GM12878 (cell line): ENCODE results near the gene GPR68. TPM values are rescaled to one million over a fixed set of nuclear protein-coding genes. Genes with fewer than 3 reads are reported as not detected.

Source experiments
- ATAC-seq: fragments of 200-7000 bp; cut with Tn5 transposase; 3 replicates; pipeline ENCODE4 v1.9.1; 2020; ENCODE audit warnings: mild to moderate bottlenecking, moderate library complexity
- BruUV-seq: library from RNA; stranded (reverse); fragments of 400-500 nt; replicated peaks from 2 replicates; lab custom pipeline; 2021; lab: Mats Ljungman, UMichigan
- CTCF ChIA-PET: fragments of 300-600 bp; sonication (Branson Sonifier 250); formaldehyde crosslinking; extraction: SDS; loops from one replicate; lab custom pipeline; 2021; ENCODE audit warnings: inconsistent platforms; lab: Yijun Ruan, JAX
- POLR2A ChIA-PET: fragments of 350-600 bp; formaldehyde crosslinking; extraction: SDS; loops from one replicate; lab custom pipeline; 2021; ENCODE audit warnings: inconsistent platforms; lab: Charles Lee
- RAD21 ChIA-PET: fragments of 300-600 bp; sonication (Branson Sonifier 250); formaldehyde crosslinking; loops from one replicate; lab custom pipeline; 2023; ENCODE audit warnings: antibody characterized with exemption; ENCODE audit not compliant: unreplicated experiment; lab: Charles Lee
- SMC1A ChIA-PET: fragments of 300-600 bp; sonication (Branson Sonifier 250); formaldehyde crosslinking; loops from one replicate; lab custom pipeline; 2023; ENCODE audit not compliant: unreplicated experiment, uncharacterized antibody; lab: Charles Lee
- DNase-seq: peaks from one replicate; pipeline ENCODE4 v3.0.0-alpha.2; 2011; ENCODE audit warnings: low read depth, low spot score
- FAIRE-seq: peaks from 3 replicates; lab custom pipeline; 2011; peaks lifted over from hg19 to GRCh38; lab: Jason Lieb, UNC
- H2AFZ ChIP-seq: 2 replicates; pipeline ENCODE4 v1.6.0; 2011; ENCODE audit warnings: low read depth, low read length, control low read depth; ENCODE audit not compliant: control insufficient read depth
- H3K27ac ChIP-seq: 2 replicates; pipeline ENCODE4 v1.5.1; 2011; ENCODE audit warnings: control low read depth; ENCODE audit not compliant: control insufficient read depth, insufficient read depth
- H3K27me3 ChIP-seq, 2 experiments: replicated peaks in 1 of 2; 2 replicates each; pipeline versions ENCODE4 v1.6.0 to v1.6.1; 2011; ENCODE audit warnings: low read length in 1 of 2; ENCODE audit not compliant: control insufficient read depth in 2 of 2, insufficient read depth in 2 of 2
- H3K36me3 ChIP-seq, 2 experiments: 2 replicates each; pipeline ENCODE4 v1.5.1; 2011; ENCODE audit warnings: low read length in 1 of 2; ENCODE audit not compliant: control insufficient read depth in 2 of 2, insufficient read depth in 2 of 2
- H3K4me1 ChIP-seq: 2 replicates; pipeline ENCODE4 v1.6.1; 2011; ENCODE audit warnings: mild to moderate bottlenecking, low read length, moderate library complexity, mixed read lengths; ENCODE audit not compliant: control insufficient read depth, insufficient read depth
- H3K4me2 ChIP-seq: 2 replicates; pipeline ENCODE4 v1.6.0; 2011; ENCODE audit warnings: control low read depth; ENCODE audit not compliant: control insufficient read depth, insufficient read depth
- H3K4me3 ChIP-seq: fragments of 200-600 bp; sonication (generic); 2 replicates; pipeline ENCODE4 v1.5.1; 2016
- H3K79me2 ChIP-seq: 2 replicates; pipeline ENCODE4 v1.6.0; 2011; ENCODE audit warnings: low read length; ENCODE audit not compliant: control insufficient read depth, insufficient read depth
- H3K9ac ChIP-seq: 2 replicates; pipeline ENCODE4 v1.8.0; 2011; ENCODE audit warnings: low read length, control low read depth, mixed read lengths; ENCODE audit not compliant: control insufficient read depth, insufficient read depth
- H3K9me3 ChIP-seq: replicated peaks from 3 replicates; pipeline ENCODE4 v1.5.1; 2011; ENCODE audit warnings: mild to moderate bottlenecking, low read length; ENCODE audit not compliant: control insufficient read depth, insufficient read depth
- H4K20me1 ChIP-seq: 2 replicates; pipeline ENCODE4 v1.6.0; 2011; ENCODE audit not compliant: control insufficient read depth, insufficient read depth
- BCL11A ChIP-seq: IDR thresholded peaks from 2 replicates; pipeline ENCODE4 v1.6.1; 2011; ENCODE audit warnings: low read depth, low read length
- KLF5 ChIP-seq: fragments of 450-650 bp; IDR thresholded peaks from 2 replicates; pipeline ENCODE4 v1.6.1; 2014; ENCODE audit warnings: mild to moderate bottlenecking; ENCODE audit not compliant: partially characterized antibody
- MEF2A ChIP-seq: IDR thresholded peaks from 2 replicates; pipeline ENCODE4 v1.6.1; 2011; ENCODE audit warnings: low read depth, mild to moderate bottlenecking, low read length, moderate library complexity; ENCODE audit not compliant: insufficient read depth
- PKNOX1 ChIP-seq: fragments of 450-650 bp; IDR thresholded peaks from 2 replicates; pipeline ENCODE4 v1.6.1; 2016; ENCODE audit warnings: mild to moderate bottlenecking
- PRDM15 ChIP-seq: fragments of 450-650 bp; formaldehyde crosslinking; IDR thresholded peaks from 2 replicates; pipeline ENCODE4 v1.4.0; 2020; ENCODE audit warnings: mild to moderate bottlenecking, moderate library complexity
- SMC3 ChIP-seq: IDR thresholded peaks from 2 replicates; pipeline ENCODE4 v1.6.1; 2011; ENCODE audit warnings: low read length, improper control_type of control experiment, borderline replicate concordance
- SPI1 ChIP-seq: IDR thresholded peaks from 2 replicates; pipeline ENCODE4 v1.6.1; 2011; ENCODE audit warnings: low read depth, mild to moderate bottlenecking, low read length, moderate library complexity, borderline replicate concordance; ENCODE audit not compliant: insufficient read depth
- SUPT20H ChIP-seq: IDR thresholded peaks from 2 replicates; pipeline ENCODE4 v1.6.1; 2011; ENCODE audit warnings: low read depth, mild to moderate bottlenecking, low read length, moderate library complexity, borderline replicate concordance; ENCODE audit not compliant: control insufficient read depth
- ZBTB33 ChIP-seq: fragments of 450-650 bp; IDR thresholded peaks from 2 replicates; pipeline ENCODE4 v1.6.1; 2017; ENCODE audit warnings: mild to moderate bottlenecking
- WGBS: methylation state at CpG from one replicate; pipeline ENCODE4 v1.1.6; 2016; ENCODE audit warnings: low lambda C conversion rate; ENCODE audit not compliant: insufficient replicate concordance, insufficient coverage; ENCODE audit errors: missing lambda C conversion rate; 5-methylcytosine and 5-hydroxymethylcytosine counted together
- in situ Hi-C: fragments of 300-500 bp; cut with MboI; formaldehyde crosslinking; loops from 9 replicates; pipeline ENCODE4 v1.14.3; 2018; ENCODE audit warnings: mixed read lengths
- intact Hi-C: fragments of 100-400 bp; cut with micrococcal nuclease; formaldehyde crosslinking; loops from one replicate; pipeline ENCODE4 v1.14.2; 2022; ENCODE audit not compliant: unreplicated experiment
- polyA plus RNA-seq, 11 experiments: library from polyadenylated mRNA; depleted of rRNA in 4 of 11; unstranded in 6 of 11; stranded (reverse) in 5 of 11; fragments of >200 nt; fragmentation: Nextera tagmentation in 4 of 11; fragmentation: Illumina TruSeq in 1 of 11; extraction: Ambion mirVana in 4 of 11; extraction: Trizol in 1 of 11; gene quantifications; 1 replicate in 1 of 11; 2 replicates in 10 of 11; pipeline versions ENCODE4 v1.2.1 to v1.2.3, GENCODE V29; 2011 to 2016; ENCODE audit warnings: inconsistent platforms in 2 of 11, missing spikeins in 2 of 11, low read depth in 1 of 11
- total RNA-seq, 4 experiments: library from RNA; depleted of rRNA in 3 of 4; stranded (reverse); fragments of >200 nt in 3 of 4; fragmentation: Illumina TruSeq in 1 of 4; extraction: Trizol in 1 of 4; gene quantifications; 2 replicates each; pipeline versions ENCODE4 v1.2.1 to v1.2.3, GENCODE V29; 2013 to 2021
- TF ChIP-seq, protein P1 (sequence below): fragments of 450-650 bp; IDR thresholded peaks from 2 replicates; pipeline ENCODE4 v1.6.1; 2018; ENCODE audit warnings: borderline replicate concordance, mild to moderate bottlenecking; ENCODE audit not compliant: partially characterized antibody

Gene GPR68
- total and polyA plus RNA-seq, 10 of the 15 experiments (the other 5 are each of a cell fraction or from before 2014, with no cell fraction given), result 0.06 to 3.4 (median 1.8) TPM

GRCh38 chr14:91289464-91289863 is 45.0 kb upstream of the GPR68 start (continued):
- TF ChIP-seq PKNOX1, result no peak
- no peak for TF ChIP-seq BCL11A
- TF ChIP-seq, protein P1, sequence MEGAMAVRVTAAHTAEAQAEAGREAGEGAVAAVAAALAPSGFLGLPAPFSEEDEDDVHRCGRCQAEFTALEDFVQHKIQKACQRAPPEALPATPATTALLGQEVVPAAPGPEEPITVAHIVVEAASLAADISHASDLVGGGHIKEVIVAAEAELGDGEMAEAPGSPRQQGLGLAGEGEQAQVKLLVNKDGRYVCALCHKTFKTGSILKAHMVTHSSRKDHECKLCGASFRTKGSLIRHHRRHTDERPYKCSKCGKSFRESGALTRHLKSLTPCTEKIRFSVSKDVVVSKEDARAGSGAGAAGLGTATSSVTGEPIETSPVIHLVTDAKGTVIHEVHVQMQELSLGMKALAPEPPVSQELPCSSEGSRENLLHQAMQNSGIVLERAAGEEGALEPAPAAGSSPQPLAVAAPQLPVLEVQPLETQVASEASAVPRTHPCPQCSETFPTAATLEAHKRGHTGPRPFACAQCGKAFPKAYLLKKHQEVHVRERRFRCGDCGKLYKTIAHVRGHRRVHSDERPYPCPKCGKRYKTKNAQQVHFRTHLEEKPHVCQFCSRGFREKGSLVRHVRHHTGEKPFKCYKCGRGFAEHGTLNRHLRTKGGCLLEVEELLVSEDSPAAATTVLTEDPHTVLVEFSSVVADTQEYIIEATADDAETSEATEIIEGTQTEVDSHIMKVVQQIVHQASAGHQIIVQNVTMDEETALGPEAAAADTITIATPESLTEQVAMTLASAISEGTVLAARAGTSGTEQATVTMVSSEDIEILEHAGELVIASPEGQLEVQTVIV, result no peak
- no peak for TF ChIP-seq SPI1

GRCh38 chr14:91288876-91289275 is 44.4 kb upstream of the GPR68 start:
- no peaks in the 10 kb centered on the region for H3K4me1 ChIP-seq
- no peak for ATAC-seq
- H3K4me2 ChIP-seq, result no peak overlapping the region
- ChIA-PET CTCF (interaction anchor here (0.8 to 11.1 kb wide), 5 partner anchors 9 to 129 kb away, joined by 3 to 211 read pairs (median 10); no protein-coding TSS in a partner anchor), SMC1A (interaction anchor here (0.8 to 5.9 kb wide), 4 partner anchors 37 to 132 kb away, joined by 3 to 109 read pairs (median 3); no protein-coding TSS in a partner anchor), POLR2A (no interaction called here), RAD21 (interaction anchor here (0.9 kb wide), 1 partner anchor 115 kb away, joined by 3 read pairs; no protein-coding TSS in a partner anchor)
- no peak overlapping the region for H3K9ac ChIP-seq
- 82% methylated on average over 26 of the region's 28 CpGs for whole genome bisulfite sequencing
- H3K4me3 ChIP-seq, result no peak overlapping the region
- peaks cover 45 to 50% of the 10 kb centered on the region in 2 experiments for H3K36me3 ChIP-seq
- no TSS peak for BruUV-seq
- H3K27ac ChIP-seq, result no peak overlapping the region
- no peaks in the 10 kb centered on the region for H3K79me2 ChIP-seq
- no peaks in the 10 kb centered on the region for H3K9me3 ChIP-seq
- FAIRE-seq, result no peak
- H2AFZ ChIP-seq, result no peak overlapping the region
- in situ Hi-C loops (loop anchor here (5.0 kb wide), 2 partner anchors 112 to 392 kb away; no protein-coding TSS in a partner anchor), intact Hi-C loops (loop anchor here (5.0 kb wide), 1 partner anchor 387 kb away; no protein-coding TSS in a partner anchor)
- no peak for DNase-seq
- H4K20me1 ChIP-seq, result peaks cover 2% of the 10 kb centered on the region; the same call in 1 of the 2 replicates
- H3K27me3 ChIP-seq, result no peaks in the 10 kb centered on the region
- no peak for TF ChIP-seq ZBTB33
- no peak for TF ChIP-seq MEF2A
- TF ChIP-seq PRDM15 (CRISPR knock-in tag), result no peak
- no peak for TF ChIP-seq SMC3
- TF ChIP-seq SUPT20H, result no peak
- TF ChIP-seq KLF5, result no peak
